ENCODE data around the gene FAM161A.

The FAM161A gene

GRCh38 chr2:61795408-61795807 is 58.5 kb downstream of the FAM161A start:
- H3K36me3 ChIP-seq (ENCODE audit: control insufficient read depth, insufficient read depth, low read length): no peaks in the 10 kb centered on the region
- H3K4me1 ChIP-seq (ENCODE audit: control insufficient read depth, insufficient read depth, low read length): no peaks in the 10 kb centered on the region
- no peak overlapping the region for H3K4me3 ChIP-seq (ENCODE audit: low read length)
- H3K9ac ChIP-seq (ENCODE audit: low read length): no peak overlapping the region
- H3K27me3 ChIP-seq (ENCODE audit: control insufficient read depth, insufficient read depth, low read length): no peaks in the 10 kb centered on the region
- H3K9me3 ChIP-seq (ENCODE audit: control insufficient read depth, low read length): no peaks in the 10 kb centered on the region

DNA sequence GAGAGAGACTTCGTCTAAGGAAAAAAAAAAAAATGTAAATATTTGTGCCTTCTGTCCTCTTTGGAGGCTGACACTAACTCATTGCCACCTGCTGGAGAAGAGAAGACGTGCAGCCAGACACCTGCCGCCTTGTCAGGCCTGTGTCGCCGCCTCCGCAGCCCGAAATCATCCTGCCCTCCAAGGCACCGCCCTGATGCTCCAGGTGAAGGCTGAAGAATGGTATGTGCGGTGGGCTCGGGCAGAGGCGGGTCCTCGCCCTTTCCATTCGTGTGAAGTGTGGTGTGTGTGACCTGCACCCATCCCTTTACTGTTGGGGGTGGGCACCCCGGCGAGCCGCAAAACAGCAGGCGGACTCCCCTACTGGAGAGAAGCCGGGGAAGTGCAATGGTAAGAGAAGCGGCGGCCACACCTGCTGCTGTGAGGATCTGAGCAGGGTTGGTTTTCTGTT is 60.4 kb downstream of the FAM161A start:
- H3K4me1 ChIP-seq (ENCODE audit: control insufficient read depth, insufficient read depth, low read length): no peaks in the 10 kb centered on the region
- no peak overlapping the region for H3K4me3 ChIP-seq (ENCODE audit: low read length)
- no peaks in the 10 kb centered on the region for H3K27me3 ChIP-seq (ENCODE audit: control insufficient read depth, insufficient read depth, low read length)
- H3K9ac ChIP-seq (ENCODE audit: low read length): no peak overlapping the region
- H3K9me3 ChIP-seq (ENCODE audit: control insufficient read depth, low read length): no peaks in the 10 kb centered on the region
- no peaks in the 10 kb centered on the region for H3K36me3 ChIP-seq (ENCODE audit: control insufficient read depth, insufficient read depth, low read length)

DNA sequence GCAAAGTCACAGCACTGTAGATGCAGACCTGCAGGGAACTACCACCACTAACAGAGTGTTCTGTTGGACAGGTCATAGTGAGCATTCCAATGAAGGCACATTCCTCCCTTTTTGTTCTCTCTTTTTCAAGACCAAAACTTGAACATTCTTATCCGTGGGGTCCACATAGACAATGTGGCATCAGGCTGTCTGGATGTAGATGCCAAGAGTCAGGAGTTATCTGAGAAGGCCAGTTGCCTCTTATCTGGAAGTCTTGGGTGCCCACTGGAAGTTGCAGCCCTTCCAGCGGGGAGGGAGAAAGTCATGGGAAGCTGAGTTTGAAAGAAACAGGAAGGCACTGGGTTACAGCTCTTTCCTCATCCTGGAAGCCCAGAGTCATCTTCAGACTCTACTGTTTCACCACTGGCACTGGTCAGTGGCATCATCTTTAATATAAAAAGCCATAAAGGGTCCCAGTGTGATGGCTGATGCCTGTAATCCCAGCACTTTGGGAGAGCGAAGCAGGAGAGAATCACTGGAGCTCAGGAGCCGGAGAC is 61.4 kb downstream of the FAM161A start:
- H3K4me1 ChIP-seq (ENCODE audit: control insufficient read depth, insufficient read depth, low read length): no peaks in the 10 kb centered on the region
- H3K9me3 ChIP-seq (ENCODE audit: control insufficient read depth, low read length): no peaks in the 10 kb centered on the region
- no peaks in the 10 kb centered on the region for H3K27me3 ChIP-seq (ENCODE audit: control insufficient read depth, insufficient read depth, low read length)
- no peak overlapping the region for H3K4me3 ChIP-seq (ENCODE audit: low read length)
- H3K36me3 ChIP-seq (ENCODE audit: control insufficient read depth, insufficient read depth, low read length): no peaks in the 10 kb centered on the region
- H3K9ac ChIP-seq (ENCODE audit: low read length): no peak overlapping the region

- Histone ChIP-seq H3K9ac (ENCODE audit: low read length) (no peak overlapping the region), H3K27me3 (ENCODE audit: control insufficient read depth, insufficient read depth, low read length) (no peaks in the 10 kb centered on the region), H3K9me3 (ENCODE audit: control insufficient read depth, low read length) (no peaks in the 10 kb centered on the region), H3K4me1 (ENCODE audit: control insufficient read depth, insufficient read depth, low read length) (no peaks in the 10 kb centered on the region), H3K4me3 (ENCODE audit: low read length) (no peak overlapping the region), H3K36me3 (ENCODE audit: control insufficient read depth, insufficient read depth, low read length) (no peaks in the 10 kb centered on the region)
These were observed 63.9 kb downstream of the FAM161A start for GRCh38 chr2:61789807-61790602.

DNA sequence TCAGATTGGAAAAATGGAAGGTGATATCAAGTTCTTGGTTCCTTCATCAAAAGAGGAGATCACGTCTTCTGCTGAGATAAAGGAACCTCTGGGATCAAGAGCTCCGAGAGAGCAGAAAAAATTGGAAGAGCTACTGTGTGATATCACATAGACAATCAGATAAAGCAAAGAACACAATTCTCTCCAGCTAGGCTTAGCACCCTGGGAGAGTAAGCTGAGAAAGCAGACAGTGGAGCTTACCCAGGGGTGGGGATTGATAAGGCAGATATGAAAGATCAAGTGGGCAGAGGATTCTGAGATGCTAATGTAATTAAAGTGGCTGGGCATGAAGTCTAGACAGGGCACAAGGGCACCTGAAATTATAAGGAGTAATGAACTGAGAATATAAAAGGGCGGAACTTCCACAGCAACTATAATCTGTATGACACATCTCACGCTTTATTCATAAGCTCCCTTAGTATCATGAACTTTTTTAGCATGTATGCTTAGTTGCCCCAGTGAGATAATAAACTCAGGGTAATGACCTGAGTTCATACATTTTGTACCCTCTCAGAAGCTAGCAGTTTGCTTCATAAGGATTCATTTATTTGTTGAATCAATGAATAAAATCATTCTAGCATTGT is 65.8 kb downstream of the FAM161A start:
- no peaks in the 10 kb centered on the region for H3K9me3 ChIP-seq (ENCODE audit: control insufficient read depth, low read length)
- H3K9ac ChIP-seq (ENCODE audit: low read length): no peak overlapping the region
- no peaks in the 10 kb centered on the region for H3K4me1 ChIP-seq (ENCODE audit: control insufficient read depth, insufficient read depth, low read length)
- no peak overlapping the region for H3K4me3 ChIP-seq (ENCODE audit: low read length)
- H3K27me3 ChIP-seq (ENCODE audit: control insufficient read depth, insufficient read depth, low read length): no peaks in the 10 kb centered on the region
- H3K36me3 ChIP-seq (ENCODE audit: control insufficient read depth, insufficient read depth, low read length): no peaks in the 10 kb centered on the region

GRCh38 chr2:61786876-61787275 is 67.0 kb downstream of the FAM161A start:
- H3K4me1 ChIP-seq (ENCODE audit: control insufficient read depth, insufficient read depth, low read length): no peaks in the 10 kb centered on the region
- no peaks in the 10 kb centered on the region for H3K36me3 ChIP-seq (ENCODE audit: control insufficient read depth, insufficient read depth, low read length)
- no peaks in the 10 kb centered on the region for H3K27me3 ChIP-seq (ENCODE audit: control insufficient read depth, insufficient read depth, low read length)
- H3K4me3 ChIP-seq (ENCODE audit: low read length): no peak overlapping the region
- no peak overlapping the region for H3K9ac ChIP-seq (ENCODE audit: low read length)
- no peaks in the 10 kb centered on the region for H3K9me3 ChIP-seq (ENCODE audit: control insufficient read depth, low read length)

GRCh38 chr2:61785583-61785982 is 68.3 kb downstream of the FAM161A start:
- no peaks in the 10 kb centered on the region for H3K9me3 ChIP-seq (ENCODE audit: control insufficient read depth, low read length)
- no peaks in the 10 kb centered on the region for H3K27me3 ChIP-seq (ENCODE audit: control insufficient read depth, insufficient read depth, low read length)
- H3K4me3 ChIP-seq (ENCODE audit: low read length): no peak overlapping the region
- H3K9ac ChIP-seq (ENCODE audit: low read length): no peak overlapping the region
- H3K4me1 ChIP-seq (ENCODE audit: control insufficient read depth, insufficient read depth, low read length): no peaks in the 10 kb centered on the region
- H3K36me3 ChIP-seq (ENCODE audit: control insufficient read depth, insufficient read depth, low read length): no peaks in the 10 kb centered on the region

- Histone ChIP-seq H3K36me3 (ENCODE audit: control insufficient read depth, insufficient read depth, low read length) (no peaks in the 10 kb centered on the region), H3K4me1 (ENCODE audit: control insufficient read depth, insufficient read depth, low read length) (no peaks in the 10 kb centered on the region), H3K4me3 (ENCODE audit: low read length) (no peak overlapping the region), H3K27me3 (ENCODE audit: control insufficient read depth, insufficient read depth, low read length) (no peaks in the 10 kb centered on the region), H3K9me3 (ENCODE audit: control insufficient read depth, low read length) (no peaks in the 10 kb centered on the region), H3K9ac (ENCODE audit: low read length) (no peak overlapping the region)
These were observed 69.2 kb downstream of the FAM161A start for GRCh38 chr2:61784643-61785042.

- Histone ChIP-seq H3K9me3 (ENCODE audit: control insufficient read depth, low read length) (no peaks in the 10 kb centered on the region), H3K36me3 (ENCODE audit: control insufficient read depth, insufficient read depth, low read length) (no peaks in the 10 kb centered on the region), H3K4me1 (ENCODE audit: control insufficient read depth, insufficient read depth, low read length) (no peaks in the 10 kb centered on the region), H3K4me3 (ENCODE audit: low read length) (no peak overlapping the region), H3K27me3 (ENCODE audit: control insufficient read depth, insufficient read depth, low read length) (no peaks in the 10 kb centered on the region), H3K9ac (ENCODE audit: low read length) (no peak overlapping the region)
These were observed 77.8 kb downstream of the FAM161A start for GRCh38 chr2:61775956-61776570.
